ENCODE data around the gene VAPB.

- TF ChIP-seq CTCF (IDR thresholded peaks at IDR 0.05; ENCODE audit: insufficient read depth, low read depth, low read length) (no peak), EZH2 (IDR thresholded peaks at IDR 0.05; ENCODE audit: insufficient read depth, low read length) (no peak)
Measured at GRCh38 chr20:58405504-58406291, 16.7 kb downstream of the VAPB start.
